Body of pancreas (tissue), 4 donors: ENCODE results near the gene CHN1. TPM values are rescaled to one million over a fixed set of nuclear protein-coding genes. Genes with fewer than 3 reads are reported as not detected.

Experiments
- ATAC-seq: fragments of 150-250 bp; one replicate; pipeline ENCODE4 v1.9.1; 2016
- DNase-seq, 4 donors: peaks; one replicate each; pipeline ENCODE4 v3.0.0-alpha.2; 2019
- H3K27ac ChIP-seq, 4 donors: fragments of 200-600 bp; sonication (generic); 1 replicate in 3 of 4; 2 replicates in 1 of 4; pipeline versions ENCODE4 v1.5.1 to v1.6.1; 2016 to 2019; ENCODE audit warnings: mild to moderate bottlenecking in 1 of 4, mixed read lengths in 1 of 4, moderate library complexity in 1 of 4
- H3K27me3 ChIP-seq, 2 donors: fragments of 200-600 bp; sonication (generic); one replicate each; pipeline ENCODE4 v1.6.0; 2016; ENCODE audit warnings: mild to moderate bottlenecking in 1 of 2
- H3K36me3 ChIP-seq, 2 donors: fragments of 200-600 bp; sonication (generic); replicated peaks in 1 of 2; 2 replicates each; pipeline ENCODE4 v1.5.1; 2016; ENCODE audit warnings: low read depth in 2 of 2; ENCODE audit not compliant: insufficient read depth in 1 of 2
- H3K4me1 ChIP-seq: fragments of 200-600 bp; sonication (generic); one replicate; pipeline ENCODE4 v1.6.0; 2016
- H3K4me3 ChIP-seq, 2 donors: fragments of 200-600 bp; sonication (generic); 1 replicate in 1 of 2; 2 replicates in 1 of 2; pipeline ENCODE4 v1.5.1; 2016 to 2019
- H3K9me3 ChIP-seq, 3 donors: fragments of 200-600 bp; sonication (generic); 1 replicate in 2 of 3; 2 replicates in 1 of 3; pipeline ENCODE4 v1.5.1; 2016
- POLR2A ChIP-seq, 3 donors: fragments of 450-650 bp; IDR thresholded peaks; one replicate each; pipeline ENCODE4 v1.6.1; 2016; ENCODE audit warnings: antibody characterized with exemption in 3 of 3, mild to moderate bottlenecking in 2 of 3
- WGBS, 2 donors: methylation state at CpG; one replicate each; pipeline ENCODE4 v1.1.5; 2017; 5-methylcytosine and 5-hydroxymethylcytosine counted together
- intact Hi-C: fragments of 100-400 bp; cut with DNase I; formaldehyde crosslinking; loops from one replicate; pipeline ENCODE4 v1.15.1; 2023
- total RNA-seq, 2 donors: library from RNA; depleted of rRNA; stranded (reverse); fragments of >200 nt; gene quantifications; one replicate each; pipeline ENCODE4 v1.1.0, GENCODE V29; 2016
- TF ChIP-seq, protein P1 (sequence below), 7 experiments: fragments of 450-650 bp in 4 of 7; fragments of 200-600 bp in 3 of 7; sonication (generic) in 3 of 7; IDR thresholded peaks; one replicate each; pipeline ENCODE4 v1.5.1; 2016 to 2019; ENCODE audit warnings: antibody characterized with exemption in 7 of 7

The CHN1 gene
- total RNA-seq, 2 donors from 2014 or later: 2.9 to 11.9 TPM

DNA sequence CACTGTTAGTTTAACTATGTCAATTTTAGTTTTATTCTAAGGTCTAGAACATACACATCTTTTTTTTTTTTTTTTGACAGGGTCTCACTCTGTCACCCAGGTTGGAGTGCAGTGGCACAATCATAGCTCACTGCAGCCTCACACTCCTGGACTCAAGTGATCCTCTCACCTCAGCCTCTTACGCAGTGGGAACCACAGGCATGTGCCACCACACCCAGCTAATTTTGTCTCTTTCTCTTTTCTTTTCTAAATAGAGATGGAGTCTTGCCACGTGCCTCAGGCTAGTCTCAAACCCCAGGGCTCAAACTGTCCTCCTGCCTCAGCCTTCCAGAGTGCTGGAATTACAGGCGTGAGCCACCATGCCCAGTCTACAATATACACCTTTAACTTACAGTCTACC is 171.4 kb downstream of the CHN1 start:
- Histone ChIP-seq H3K36me3 (no peaks in the 10 kb centered on the region), H3K4me1 (no peaks in the 10 kb centered on the region), H3K27me3 (no peaks in the 10 kb centered on the region), H3K4me3 (no peak overlapping the region), H3K27ac (no peak overlapping the region), H3K9me3 (no peaks in the 10 kb centered on the region)
- no peak for ATAC-seq
- intact Hi-C loops: no loop called here
- TF ChIP-seq POLR2A (IDR thresholded peaks at IDR 0.05): no peak
- TF ChIP-seq, protein P1, sequence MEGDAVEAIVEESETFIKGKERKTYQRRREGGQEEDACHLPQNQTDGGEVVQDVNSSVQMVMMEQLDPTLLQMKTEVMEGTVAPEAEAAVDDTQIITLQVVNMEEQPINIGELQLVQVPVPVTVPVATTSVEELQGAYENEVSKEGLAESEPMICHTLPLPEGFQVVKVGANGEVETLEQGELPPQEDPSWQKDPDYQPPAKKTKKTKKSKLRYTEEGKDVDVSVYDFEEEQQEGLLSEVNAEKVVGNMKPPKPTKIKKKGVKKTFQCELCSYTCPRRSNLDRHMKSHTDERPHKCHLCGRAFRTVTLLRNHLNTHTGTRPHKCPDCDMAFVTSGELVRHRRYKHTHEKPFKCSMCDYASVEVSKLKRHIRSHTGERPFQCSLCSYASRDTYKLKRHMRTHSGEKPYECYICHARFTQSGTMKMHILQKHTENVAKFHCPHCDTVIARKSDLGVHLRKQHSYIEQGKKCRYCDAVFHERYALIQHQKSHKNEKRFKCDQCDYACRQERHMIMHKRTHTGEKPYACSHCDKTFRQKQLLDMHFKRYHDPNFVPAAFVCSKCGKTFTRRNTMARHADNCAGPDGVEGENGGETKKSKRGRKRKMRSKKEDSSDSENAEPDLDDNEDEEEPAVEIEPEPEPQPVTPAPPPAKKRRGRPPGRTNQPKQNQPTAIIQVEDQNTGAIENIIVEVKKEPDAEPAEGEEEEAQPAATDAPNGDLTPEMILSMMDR (IDR thresholded peaks at IDR 0.05): no peak
- DNase-seq: no peak
- 86 to 94% methylated on average over 3 of the region's 3 CpGs for WGBS, 2 donors

DNA sequence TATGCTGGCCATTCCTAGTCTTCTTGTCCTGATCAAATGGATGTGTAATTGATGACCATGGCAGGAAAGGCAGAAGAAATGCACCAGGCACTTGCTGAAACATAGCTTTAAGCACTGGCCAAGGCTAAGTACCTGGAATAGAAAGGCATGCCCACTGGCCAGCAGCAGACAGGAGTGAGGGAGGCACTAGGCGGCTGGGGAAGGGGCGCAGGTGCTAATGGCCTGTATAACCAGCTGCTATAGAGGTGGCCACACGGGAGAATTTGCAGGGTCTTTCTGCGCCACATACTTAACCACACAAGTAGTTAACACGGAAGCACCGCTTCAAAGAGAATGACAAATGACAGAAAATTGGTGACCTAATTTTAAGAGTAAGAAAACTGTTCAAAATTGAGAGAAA is 174.6 kb downstream of the CHN1 start:
- Histone ChIP-seq H3K9me3 (no peaks in the 10 kb centered on the region), H3K4me3 (no peak overlapping the region), H3K27me3 (no peaks in the 10 kb centered on the region), H3K4me1 (no peaks in the 10 kb centered on the region), H3K27ac (no peak overlapping the region), H3K36me3 (no peaks in the 10 kb centered on the region)
- TF ChIP-seq, protein P1 (IDR thresholded peaks at IDR 0.05): no peak
- TF ChIP-seq POLR2A (IDR thresholded peaks at IDR 0.05): no peak
- no peak for DNase-seq
- no peak for ATAC-seq
- 93 to 95% methylated on average over 6 of the region's 6 CpGs for WGBS, 2 donors
- intact Hi-C loops: no loop called here

DNA sequence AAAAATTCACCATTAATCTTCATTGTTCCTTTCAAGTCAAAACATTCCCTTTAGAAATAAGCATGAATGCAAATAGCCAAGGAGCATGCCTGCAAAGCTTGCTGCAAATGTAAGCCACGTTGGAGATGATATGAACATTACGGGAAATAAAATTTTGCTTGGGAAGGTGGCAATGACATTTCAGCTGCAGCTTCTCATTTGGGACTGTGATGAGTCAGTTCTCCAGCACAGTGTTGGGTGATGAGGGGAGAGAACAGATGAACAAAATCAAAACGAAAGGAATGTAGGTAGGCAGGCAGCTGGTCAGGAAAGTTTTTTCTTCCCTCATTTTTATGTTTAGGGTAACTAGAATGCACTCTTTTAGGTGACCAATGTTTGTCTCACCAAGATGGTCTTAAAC is 175.6 kb downstream of the CHN1 start:
- DNase-seq (no peak), ATAC-seq (no peak)
- intact Hi-C loops: no loop called here
- no peaks in the 10 kb centered on the region for H3K27me3 ChIP-seq
- WGBS, 2 donors: 68 to 76% methylated on average over 3 of the region's 3 CpGs
- H3K4me1 ChIP-seq: no peaks in the 10 kb centered on the region
- H3K9me3 ChIP-seq: no peaks in the 10 kb centered on the region
- H3K36me3 ChIP-seq: no peaks in the 10 kb centered on the region
- no peak for TF ChIP-seq POLR2A (IDR thresholded peaks at IDR 0.05)
- TF ChIP-seq, protein P1 (IDR thresholded peaks at IDR 0.05): no peak
- H3K4me3 ChIP-seq: no peak overlapping the region
- H3K27ac ChIP-seq: no peak overlapping the region

DNA sequence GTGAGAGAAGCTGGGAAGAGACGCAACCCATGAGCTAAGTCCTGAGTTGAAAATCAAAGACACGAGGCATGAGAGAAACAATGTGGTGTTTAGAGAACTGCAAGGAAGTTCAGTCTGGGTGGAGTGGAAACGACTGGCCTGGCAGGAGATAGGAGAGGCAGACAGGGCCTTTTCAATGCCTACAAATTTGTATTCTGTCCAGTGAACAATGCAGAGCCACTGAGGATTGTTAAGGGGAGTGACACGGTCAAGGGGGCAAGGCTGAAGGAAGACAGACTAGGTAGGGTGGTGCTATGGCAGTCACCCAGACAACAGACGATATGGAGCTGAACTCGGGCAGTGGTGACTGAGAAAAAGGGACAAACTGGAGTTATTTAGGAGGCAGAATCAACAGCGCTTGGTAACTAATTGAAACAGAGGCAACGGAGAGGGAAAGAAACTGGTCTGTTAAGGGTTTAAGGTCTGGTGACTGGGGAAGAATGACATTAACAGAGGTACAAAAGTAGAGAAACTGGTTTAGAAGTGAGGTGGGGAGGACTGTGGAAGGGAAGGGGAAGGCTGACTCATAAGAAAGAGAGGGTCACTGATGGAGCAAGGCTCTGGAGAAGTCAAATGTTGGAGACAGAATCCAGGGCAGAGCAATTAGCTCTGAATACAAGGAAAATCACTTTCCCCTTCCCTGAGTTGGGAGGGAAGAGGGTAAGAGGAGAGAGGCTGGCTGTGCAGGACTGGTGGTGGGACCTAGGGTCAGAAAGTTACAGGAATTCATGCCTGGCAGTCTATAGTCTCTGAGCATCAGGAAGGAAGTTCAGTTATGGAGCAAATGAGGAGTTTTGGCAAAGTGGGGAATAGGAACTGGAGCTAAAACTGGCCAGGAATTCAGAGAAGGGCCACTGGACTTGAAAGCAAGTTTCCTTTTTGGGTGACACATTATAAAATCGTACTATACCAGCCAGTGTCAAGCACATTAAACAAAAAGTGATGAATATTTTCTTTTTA is 177.5 kb downstream of the CHN1 start:
- Histone ChIP-seq H3K36me3 (no peaks in the 10 kb centered on the region), H3K27me3 (no peaks in the 10 kb centered on the region), H3K27ac (no peak overlapping the region), H3K4me3 (no peak overlapping the region), H3K9me3 (no peaks in the 10 kb centered on the region), H3K4me1 (no peaks in the 10 kb centered on the region)
- ATAC-seq (no peak), DNase-seq (no peak)
- 62 to 66% methylated on average over 9 of the region's 9 CpGs for WGBS, 2 donors
- TF ChIP-seq, protein P1 (IDR thresholded peaks at IDR 0.05): no peak
- no peak for TF ChIP-seq POLR2A (IDR thresholded peaks at IDR 0.05)
- intact Hi-C loops: no loop called here
